Prostate gland (tissue), 2 donors: ENCODE data around the gene ASXL2.

Experiments used
- POLR2A ChIP-seq: fragments of 450-650 bp; IDR thresholded peaks from one replicate; pipeline ENCODE4 v1.6.1; 2016; ENCODE audit warnings: antibody characterized with exemption, mild to moderate bottlenecking
- POLR2AphosphoS5 ChIP-seq: sonication (generic); formaldehyde crosslinking; IDR thresholded peaks from one replicate; pipeline ENCODE4 v1.6.1; 2017; ENCODE audit warnings: antibody characterized with exemption
- TF ChIP-seq, protein P1 (sequence below), 4 experiments: fragments of 200-600 bp in 2 of 4; fragments of 450-650 bp in 2 of 4; sonication (generic) in 2 of 4; IDR thresholded peaks; 1 replicate in 3 of 4; 2 replicates in 1 of 4; pipeline ENCODE4 v1.5.1; 2016 to 2019; ENCODE audit warnings: antibody characterized with exemption in 4 of 4, mild to moderate bottlenecking in 2 of 4, moderate library complexity in 2 of 4

DNA sequence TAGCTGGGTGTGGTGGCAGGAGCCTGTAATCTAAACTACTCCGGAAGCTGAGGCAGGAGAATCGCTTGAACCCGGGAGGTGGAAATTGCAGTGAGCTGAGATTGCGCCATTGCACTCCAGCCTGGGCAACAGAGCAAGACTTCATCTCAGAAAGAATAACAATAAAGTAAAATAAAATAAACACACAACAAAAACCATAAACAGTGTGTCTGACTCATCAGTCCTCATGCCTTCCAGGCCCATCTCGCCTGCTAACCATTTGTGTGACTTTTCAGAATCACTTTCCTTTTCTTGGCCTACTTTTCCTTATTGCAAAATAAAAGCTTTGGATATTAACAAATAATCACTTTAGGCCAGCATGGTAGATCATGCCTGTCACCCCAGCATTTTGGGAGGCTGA, 42.0 kb upstream of the ASXL2 start:
- TF ChIP-seq POLR2A = no peak
- TF ChIP-seq POLR2AphosphoS5 = no peak
- TF ChIP-seq, protein P1, sequence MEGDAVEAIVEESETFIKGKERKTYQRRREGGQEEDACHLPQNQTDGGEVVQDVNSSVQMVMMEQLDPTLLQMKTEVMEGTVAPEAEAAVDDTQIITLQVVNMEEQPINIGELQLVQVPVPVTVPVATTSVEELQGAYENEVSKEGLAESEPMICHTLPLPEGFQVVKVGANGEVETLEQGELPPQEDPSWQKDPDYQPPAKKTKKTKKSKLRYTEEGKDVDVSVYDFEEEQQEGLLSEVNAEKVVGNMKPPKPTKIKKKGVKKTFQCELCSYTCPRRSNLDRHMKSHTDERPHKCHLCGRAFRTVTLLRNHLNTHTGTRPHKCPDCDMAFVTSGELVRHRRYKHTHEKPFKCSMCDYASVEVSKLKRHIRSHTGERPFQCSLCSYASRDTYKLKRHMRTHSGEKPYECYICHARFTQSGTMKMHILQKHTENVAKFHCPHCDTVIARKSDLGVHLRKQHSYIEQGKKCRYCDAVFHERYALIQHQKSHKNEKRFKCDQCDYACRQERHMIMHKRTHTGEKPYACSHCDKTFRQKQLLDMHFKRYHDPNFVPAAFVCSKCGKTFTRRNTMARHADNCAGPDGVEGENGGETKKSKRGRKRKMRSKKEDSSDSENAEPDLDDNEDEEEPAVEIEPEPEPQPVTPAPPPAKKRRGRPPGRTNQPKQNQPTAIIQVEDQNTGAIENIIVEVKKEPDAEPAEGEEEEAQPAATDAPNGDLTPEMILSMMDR (IDR thresholded peaks at IDR 0.05) = no peak
